SU-DHL-6 (cell line): ENCODE measurements around the gene PNPLA7.

Source experiments
- EZH2phosphoT487 ChIP-seq: fragments of 200-600 bp; sonication (generic), shearing (Covaris generic); conservative IDR thresholded peaks from 2 replicates; pipeline ENCODE4 v1.6.1; 2018; ENCODE audit warnings: mild to moderate bottlenecking, antibody characterized with exemption, low read length, moderate library complexity, mixed read lengths
- TF ChIP-seq, protein P1 (sequence below): fragments of 200-600 bp; sonication (generic); IDR thresholded peaks from one replicate; pipeline ENCODE4 v1.5.1; 2017; ENCODE audit warnings: antibody characterized with exemption, mild to moderate bottlenecking, low read length, moderate library complexity; ENCODE audit not compliant: insufficient read depth, poor library complexity, severe bottlenecking

DNA sequence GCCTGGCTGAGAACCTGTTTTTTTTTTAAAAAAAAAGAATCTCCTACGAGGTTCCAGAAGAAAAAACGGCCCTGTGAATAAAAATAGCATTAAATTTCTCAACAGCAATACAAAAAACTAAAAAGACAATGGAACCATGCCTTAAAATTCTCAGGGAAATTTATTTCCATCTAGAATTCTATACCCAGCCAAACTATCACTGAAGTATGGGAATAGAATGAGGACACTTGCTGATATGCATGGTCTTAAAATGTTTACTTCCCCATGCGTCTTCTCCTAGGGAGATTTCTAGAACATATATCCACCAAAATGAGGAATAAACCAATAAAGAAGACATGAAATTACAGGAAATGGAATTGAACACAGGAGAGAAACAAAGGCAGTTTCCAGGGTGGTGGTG lies 74.5 kb downstream of the PNPLA7 start:
- TF ChIP-seq, protein P1, sequence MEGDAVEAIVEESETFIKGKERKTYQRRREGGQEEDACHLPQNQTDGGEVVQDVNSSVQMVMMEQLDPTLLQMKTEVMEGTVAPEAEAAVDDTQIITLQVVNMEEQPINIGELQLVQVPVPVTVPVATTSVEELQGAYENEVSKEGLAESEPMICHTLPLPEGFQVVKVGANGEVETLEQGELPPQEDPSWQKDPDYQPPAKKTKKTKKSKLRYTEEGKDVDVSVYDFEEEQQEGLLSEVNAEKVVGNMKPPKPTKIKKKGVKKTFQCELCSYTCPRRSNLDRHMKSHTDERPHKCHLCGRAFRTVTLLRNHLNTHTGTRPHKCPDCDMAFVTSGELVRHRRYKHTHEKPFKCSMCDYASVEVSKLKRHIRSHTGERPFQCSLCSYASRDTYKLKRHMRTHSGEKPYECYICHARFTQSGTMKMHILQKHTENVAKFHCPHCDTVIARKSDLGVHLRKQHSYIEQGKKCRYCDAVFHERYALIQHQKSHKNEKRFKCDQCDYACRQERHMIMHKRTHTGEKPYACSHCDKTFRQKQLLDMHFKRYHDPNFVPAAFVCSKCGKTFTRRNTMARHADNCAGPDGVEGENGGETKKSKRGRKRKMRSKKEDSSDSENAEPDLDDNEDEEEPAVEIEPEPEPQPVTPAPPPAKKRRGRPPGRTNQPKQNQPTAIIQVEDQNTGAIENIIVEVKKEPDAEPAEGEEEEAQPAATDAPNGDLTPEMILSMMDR = no peak
- no peak for TF ChIP-seq EZH2phosphoT487
